Kidney glomerular epithelial cell (primary cell): ENCODE measurements around the gene RAB30.

Experiments
- DNase-seq: peaks from one replicate; lab custom pipeline; 2025; lab: John Stamatoyannopoulos, UW

Gene RAB30

GRCh38 chr11:83070731-83071566 lies 748 bp downstream of the RAB30 start:
- DNase-seq: no peak

DNA sequence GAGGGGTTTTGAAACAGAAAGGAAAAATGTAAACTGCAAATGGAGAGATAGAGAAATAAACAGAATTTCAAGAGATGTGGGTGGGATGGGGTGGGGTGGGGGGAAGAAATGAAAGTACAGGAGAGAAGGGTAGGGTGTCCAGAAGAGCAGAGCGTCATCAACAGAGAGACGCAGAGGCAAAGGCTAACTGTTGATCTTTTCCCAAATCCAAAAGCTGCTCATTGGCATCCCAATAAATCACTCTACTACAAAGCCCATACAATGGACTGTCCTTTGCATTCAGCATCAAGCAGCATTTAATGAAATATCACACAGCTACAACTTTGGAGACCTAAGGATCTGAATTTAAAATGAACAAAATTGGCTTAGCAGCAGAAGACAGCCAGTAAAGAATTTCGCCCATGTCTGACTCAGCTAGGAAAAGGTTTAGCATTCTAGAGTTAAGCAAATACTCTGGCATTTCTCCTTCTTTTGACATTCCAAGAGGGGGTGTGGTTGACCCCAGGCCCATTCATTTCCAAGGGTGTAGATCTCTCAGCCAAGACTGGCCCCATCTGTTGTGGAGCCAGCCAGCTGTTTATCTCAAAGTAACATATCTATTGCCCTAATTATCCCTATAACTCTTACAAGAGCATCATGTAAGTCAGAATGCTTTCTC lies 1.5 kb downstream of the RAB30 start:
- DNase-seq: peak; percentile 30

GRCh38 chr11:83069441-83070043 lies 2.2 kb downstream of the RAB30 start:
- DNase-seq: no peak

DNA sequence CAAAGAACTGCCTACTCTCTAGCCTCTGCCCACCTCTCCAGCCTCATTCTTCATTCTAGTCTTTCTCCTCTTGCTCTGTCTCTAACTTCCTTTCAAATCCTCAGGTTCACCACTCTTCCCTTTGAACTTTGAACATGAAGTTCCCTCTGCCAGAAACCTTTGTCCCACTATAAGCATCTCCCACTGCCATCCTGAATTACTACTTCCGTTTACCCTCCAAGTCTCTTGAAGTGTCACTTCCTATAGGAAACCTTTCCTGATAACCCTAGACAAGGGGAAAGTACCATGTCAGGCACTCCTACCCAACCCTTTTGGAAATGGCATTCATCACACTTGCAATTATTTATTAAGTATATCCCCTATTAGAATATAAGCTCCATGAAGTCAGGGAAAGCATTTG lies 3.1 kb downstream of the RAB30 start:
- no peak for DNase-seq

DNA sequence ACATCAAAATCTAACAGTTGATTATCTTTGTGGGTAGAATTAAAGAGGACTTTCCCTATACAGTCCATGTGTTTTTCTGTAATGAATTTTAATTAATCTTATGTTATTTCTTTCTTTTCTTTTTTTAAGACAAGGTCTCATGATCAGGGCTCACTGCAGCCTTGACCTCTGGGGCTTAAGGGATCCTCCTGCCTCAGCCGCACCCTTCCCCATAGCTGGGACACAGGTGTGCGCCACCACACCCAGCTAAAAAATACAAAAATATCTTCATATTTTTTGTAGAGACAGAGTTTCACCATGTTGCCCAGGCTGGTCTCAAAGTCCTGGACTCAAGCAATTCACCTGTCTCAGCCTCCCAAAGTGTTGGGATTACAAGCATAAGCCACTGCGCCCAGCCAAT lies 7.7 kb downstream of the RAB30 start:
- no peak for DNase-seq

DNA sequence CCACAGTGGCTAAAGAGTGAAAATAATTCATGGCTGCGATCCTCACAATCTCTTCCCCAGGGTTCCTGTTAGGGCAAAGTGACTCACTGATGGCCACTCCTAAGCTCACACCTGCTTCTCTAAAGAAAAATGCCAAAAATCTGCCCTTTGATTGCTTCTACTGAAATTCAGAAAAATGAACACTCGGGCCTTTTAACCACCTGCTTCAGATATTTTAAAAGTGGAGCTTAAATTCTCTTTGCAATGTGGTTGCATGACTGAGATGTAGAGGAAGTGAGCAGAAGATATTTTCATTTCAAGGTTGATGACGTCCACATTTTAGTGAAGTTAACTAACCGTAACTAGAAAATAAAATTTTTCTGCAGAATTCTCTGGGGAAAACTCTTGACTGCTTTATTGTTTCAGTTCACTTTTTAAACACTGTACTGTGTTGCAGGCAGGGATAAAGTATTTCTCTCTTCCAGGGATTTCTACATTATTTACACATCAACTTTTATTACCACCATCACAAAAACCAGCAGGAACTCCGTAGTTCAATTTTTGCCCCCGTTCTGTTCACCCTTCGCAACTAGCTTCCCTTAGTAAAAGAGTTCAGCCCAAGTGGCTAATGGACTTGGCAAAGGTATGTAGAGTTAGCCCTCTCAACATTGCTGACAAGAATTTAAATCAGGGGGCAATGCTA lies 8.5 kb downstream of the RAB30 start:
- peak; percentile 51 for DNase-seq

GRCh38 chr11:83061883-83062282 lies 9.8 kb downstream of the RAB30 start:
- no peak for DNase-seq

DNA sequence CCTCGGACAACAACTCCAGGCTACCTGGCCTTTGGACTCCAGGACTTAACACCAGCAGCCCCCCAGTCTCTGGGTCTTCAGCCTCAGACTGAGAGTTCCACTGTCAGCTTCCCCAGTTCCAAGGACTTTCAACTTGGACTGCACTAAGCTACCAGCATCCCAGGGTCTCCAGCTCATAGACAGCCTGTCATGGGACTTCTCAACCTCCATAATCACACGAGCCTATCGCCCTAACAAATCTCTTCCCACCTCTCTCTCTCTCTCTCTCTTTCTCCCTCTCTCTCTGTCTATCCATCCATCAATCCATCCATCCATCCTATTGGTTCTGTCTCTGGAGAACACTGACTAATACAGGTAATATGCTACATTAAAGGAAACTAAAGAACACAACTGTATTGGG lies 10.7 kb downstream of the RAB30 start:
- DNase-seq: no peak

- DNase-seq: no peak
Measured at GRCh38 chr11:83057721-83058120, 14.0 kb downstream of the RAB30 start.

- no peak for DNase-seq
Measured at GRCh38 chr11:83056611-83057010, 15.1 kb downstream of the RAB30 start.

DNA sequence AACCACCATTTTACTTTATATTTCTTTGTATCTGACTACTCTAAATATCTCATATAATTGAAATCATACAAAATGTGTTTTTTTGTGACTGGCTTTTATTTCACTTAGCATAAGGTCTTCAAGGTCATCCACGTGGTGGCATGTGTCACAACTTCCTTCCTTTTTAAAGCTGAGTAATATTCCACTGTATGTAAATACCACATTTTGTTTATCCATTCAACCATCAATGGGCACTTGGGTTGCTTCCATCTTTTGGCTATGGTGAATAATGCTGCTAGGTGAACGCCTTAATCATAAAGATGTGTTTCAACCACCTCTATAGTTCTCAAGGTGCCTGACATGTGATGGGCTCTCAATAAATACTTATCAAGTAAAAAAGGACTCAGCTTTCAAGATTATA lies 15.5 kb downstream of the RAB30 start:
- no peak for DNase-seq

GRCh38 chr11:83054904-83055380 lies 16.8 kb downstream of the RAB30 start:
- DNase-seq: no peak

DNA sequence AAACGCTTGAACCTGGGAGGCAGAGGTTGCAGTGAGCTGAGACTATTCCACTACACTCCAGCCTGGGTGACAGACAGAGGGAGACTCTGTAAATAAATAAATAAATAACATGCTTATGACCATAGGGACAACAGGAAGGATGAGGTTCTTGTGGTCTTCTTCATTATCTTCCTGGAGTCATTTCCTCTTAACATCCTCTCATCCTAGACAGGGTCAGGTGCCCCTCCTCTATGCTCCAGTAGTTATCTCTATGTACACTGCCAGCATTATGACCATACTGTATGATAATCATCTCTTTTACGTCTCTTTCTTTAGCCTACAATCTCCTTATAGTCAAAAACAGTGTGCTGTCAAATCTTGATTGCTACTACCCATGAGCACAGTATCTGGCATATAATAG lies 17.7 kb downstream of the RAB30 start:
- DNase-seq: no peak

DNA sequence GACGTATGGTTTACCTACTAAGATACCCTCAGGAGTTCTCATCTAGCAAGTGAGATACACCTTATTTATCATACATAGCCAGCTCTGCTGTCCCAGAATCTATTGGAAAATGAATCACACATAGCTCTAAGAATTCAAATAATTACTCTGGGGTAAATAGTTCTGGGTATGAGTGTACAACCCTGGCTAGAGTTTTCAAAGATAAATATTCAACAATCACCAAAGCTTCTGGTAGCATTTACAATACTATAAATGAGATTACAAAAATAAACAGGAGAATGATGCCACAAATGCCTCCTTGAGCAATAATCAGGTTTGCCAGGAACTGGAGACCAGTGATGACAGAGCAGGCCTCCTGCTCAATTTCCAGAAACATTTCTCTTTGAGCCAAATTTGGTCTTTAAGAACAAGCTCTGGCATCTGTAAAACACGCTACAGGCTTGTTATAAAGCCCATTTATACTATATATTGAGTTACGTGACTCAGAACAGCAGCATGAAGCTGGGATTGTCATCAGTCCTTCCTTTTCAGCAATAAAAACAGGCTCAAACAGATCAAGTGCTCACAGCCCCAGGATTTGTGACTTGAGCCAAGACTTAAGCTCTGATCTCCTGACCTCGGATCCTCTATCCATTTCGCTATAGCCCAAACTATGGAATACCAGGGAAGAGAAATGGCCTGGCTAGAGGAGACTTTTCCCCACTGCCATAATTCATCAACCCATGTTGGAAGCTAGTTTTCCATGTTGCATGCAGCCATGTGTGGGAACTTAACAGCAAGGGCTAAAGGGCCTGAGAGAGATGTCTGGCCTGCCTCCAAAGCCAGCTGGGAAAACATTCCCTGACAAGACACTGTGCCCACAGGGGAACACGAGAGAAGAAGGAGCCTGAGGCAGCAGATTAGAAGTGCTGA lies 19.7 kb downstream of the RAB30 start:
- DNase-seq: peak; percentile 67

DNA sequence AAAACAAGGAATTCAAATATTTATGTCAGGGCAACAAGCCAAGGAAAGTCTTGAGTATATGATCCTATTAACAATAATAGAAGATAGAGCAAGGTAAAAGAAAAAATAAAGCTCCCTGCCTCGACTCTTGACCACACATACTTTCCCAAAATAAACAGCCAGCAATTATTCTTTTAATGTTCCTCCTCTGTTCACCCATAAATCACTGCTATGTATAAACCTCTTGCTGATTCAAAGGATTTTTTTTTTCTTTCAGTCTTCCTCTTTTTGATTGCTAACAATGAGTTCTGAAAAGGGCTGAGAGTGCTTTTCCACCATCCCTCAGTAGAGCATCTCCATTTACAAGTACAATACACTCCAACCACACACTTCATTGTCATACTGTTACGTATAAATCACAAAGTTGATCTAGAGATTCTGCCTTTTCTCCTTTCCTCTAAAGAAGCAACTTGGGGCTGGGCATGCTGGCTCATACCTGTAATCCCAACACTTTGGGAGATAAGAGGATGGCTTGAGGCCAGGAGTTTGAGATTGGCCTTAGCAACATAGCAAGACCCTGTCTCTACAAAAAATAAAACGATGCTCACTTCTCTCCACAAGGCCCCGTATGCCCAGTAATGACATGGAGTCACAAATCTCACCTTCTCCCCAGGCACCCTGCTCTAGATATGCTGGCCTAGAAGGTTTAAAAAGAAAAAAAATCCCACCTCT lies 24.0 kb downstream of the RAB30 start:
- DNase-seq: no peak

DNA sequence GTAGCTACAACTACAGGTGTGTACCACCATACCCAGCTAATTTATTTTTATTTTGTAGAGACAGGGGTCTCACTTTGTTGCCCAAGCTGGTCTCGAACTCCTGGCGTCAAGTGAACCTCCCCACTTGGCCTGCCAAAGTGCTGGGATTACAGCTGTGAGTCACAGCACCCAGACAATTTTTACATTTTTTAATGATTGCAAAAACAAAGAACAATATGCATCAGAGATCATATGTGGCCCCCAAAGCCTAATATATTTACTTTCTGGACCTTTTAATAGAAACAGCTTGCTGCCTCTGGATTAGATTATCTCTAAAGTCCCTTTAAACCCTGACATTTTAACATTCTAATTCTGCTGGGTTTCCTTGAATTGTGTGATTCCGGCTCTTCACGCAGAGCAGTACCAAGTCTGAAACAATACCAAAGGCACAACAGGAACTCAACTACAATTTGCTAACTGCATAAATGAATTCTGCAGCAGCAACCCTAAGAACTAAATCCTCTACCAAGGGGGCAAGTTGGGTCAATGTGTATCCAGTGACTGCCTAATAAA lies 25.0 kb downstream of the RAB30 start:
- DNase-seq: no peak

- peak; percentile 64 for DNase-seq
Measured at GRCh38 chr11:83044958-83045712, 26.6 kb downstream of the RAB30 start.

DNA sequence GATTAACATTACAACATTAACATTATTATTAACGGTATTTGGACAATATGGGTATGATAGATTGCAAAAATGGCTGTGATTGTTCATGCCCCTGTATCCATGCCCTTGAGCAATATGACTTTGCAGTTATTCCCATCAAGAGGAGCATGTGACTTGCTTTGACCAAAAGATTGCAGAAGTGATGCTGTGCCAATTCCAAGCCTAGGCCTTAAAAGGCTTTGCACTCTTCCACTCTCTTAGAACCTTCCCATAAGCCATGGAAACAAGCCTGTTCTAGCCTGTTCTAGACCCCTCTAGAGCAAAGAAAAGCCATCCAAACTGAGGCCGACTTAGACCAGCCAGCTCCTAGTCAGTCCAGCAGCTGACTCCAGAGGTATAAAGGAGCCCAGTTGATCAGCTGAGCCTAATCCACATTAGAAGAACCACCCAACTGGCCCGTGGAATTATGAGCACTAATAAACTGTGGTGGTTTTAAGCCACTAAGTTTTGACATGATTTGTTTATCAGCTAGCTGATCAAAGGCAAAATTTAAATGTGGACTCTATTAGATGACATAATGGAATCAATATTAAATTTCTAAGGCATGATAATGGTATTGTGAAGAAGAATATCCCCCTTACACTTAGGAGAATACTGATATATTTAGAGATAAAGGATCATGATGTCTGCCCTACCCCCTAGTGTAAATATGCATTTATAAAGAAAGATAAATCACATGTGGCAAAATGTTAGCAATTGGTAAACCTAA lies 28.6 kb downstream of the RAB30 start:
- DNase-seq: no peak

DNA sequence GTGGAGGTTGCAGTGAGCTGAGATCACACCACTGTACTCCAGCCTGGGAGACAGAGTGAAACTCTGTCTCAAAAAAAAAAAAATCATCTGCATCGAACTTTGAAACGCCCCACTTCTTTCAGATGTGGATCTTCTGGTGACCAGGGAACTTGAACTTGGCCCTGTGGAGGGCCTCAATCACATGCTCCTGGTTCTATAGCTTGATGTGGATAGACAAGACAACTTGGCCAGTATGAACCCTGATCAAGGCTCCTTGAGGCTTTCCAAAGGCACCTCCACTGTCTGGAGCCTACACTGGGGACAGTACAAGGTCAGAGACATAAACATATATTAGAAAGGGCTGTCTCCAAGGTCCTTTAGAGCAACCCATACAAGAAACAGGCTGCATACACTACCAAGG lies 30.6 kb downstream of the RAB30 start:
- no peak for DNase-seq
